Upper lobe of right lung (tissue), 1 donor: ENCODE measurements around the gene XPR1. TPM values are rescaled to one million over a fixed set of nuclear protein-coding genes. Genes with fewer than 3 reads are reported as not detected.

Source experiments
- ATAC-seq: fragments of 200-7000 bp; cut with Tn5 transposase; one replicate; pipeline ENCODE4 v1.9.1; 2020; ENCODE audit warnings: mild to moderate bottlenecking, moderate library complexity
- DNase-seq: peaks from one replicate; pipeline ENCODE4 v3.0.0-alpha.2; 2020
- H3K27ac ChIP-seq: fragments of 200-600 bp; one replicate; pipeline ENCODE4 v1.8.0; 2022
- H3K27me3 ChIP-seq: fragments of 200-600 bp; one replicate; pipeline ENCODE4 v1.8.0; 2022; ENCODE audit warnings: mild to moderate bottlenecking
- H3K36me3 ChIP-seq: fragments of 200-600 bp; one replicate; pipeline ENCODE4 v1.8.0; 2022
- H3K4me1 ChIP-seq: fragments of 200-600 bp; one replicate; pipeline ENCODE4 v1.8.0; 2022
- H3K4me3 ChIP-seq: fragments of 200-600 bp; one replicate; pipeline ENCODE4 v1.8.0; 2022; ENCODE audit warnings: mild to moderate bottlenecking
- H3K9me3 ChIP-seq: fragments of 200-600 bp; one replicate; pipeline ENCODE4 v1.8.0; 2022
- CTCF ChIP-seq: fragments of 200-600 bp; IDR thresholded peaks from one replicate; pipeline ENCODE4 v1.8.0; 2022; ENCODE audit warnings: antibody characterized with exemption
- intact Hi-C: fragments of 100-400 bp; cut with DNase I; formaldehyde crosslinking; loops from one replicate; pipeline ENCODE4 v1.11.0; 2022
- total RNA-seq: library from RNA; stranded (reverse); fragmentation: NEBNext Ultra II Directional; extraction: Animal tissue kit (Norgen Biotek cat#: 25700); gene quantifications from one replicate; pipeline ENCODE4 v1.2.1, GENCODE V29; 2021
- donor health status: DM: no; HTN: yes; CAD: no; lungs with severe emphysema.

XPR1 gene
- total RNA-seq, 1 donor from 2014 or later: 23.5 TPM

GRCh38 chr1:180924939-180925338, 293.1 kb downstream of the XPR1 start:
- peaks cover 10% of the 10 kb centered on the region for H3K4me1 ChIP-seq
- no peaks in the 10 kb centered on the region for H3K27me3 ChIP-seq
- intact Hi-C loops: no loop called here
- no peak overlapping the region for H3K27ac ChIP-seq
- no peak for TF ChIP-seq CTCF
- DNase-seq (no peak), ATAC-seq (no peak)
- H3K9me3 ChIP-seq: no peaks in the 10 kb centered on the region
- no peaks in the 10 kb centered on the region for H3K36me3 ChIP-seq
- no peak overlapping the region for H3K4me3 ChIP-seq

- intact Hi-C loops: no loop called here
- Histone ChIP-seq H3K4me3 (no peak overlapping the region), H3K27me3 (no peaks in the 10 kb centered on the region), H3K36me3 (no peaks in the 10 kb centered on the region), H3K9me3 (no peaks in the 10 kb centered on the region), H3K27ac (peak overlapping the region; percentile 60), H3K4me1 (peaks cover 10% of the 10 kb centered on the region)
- DNase-seq: no peak
- ATAC-seq: no peak
- no peak for TF ChIP-seq CTCF
Observed at GRCh38 chr1:180925471-180926051, 293.7 kb downstream of the XPR1 start.

GRCh38 chr1:180926164-180926981, 294.6 kb downstream of the XPR1 start:
- Histone ChIP-seq H3K4me3 (no peak overlapping the region), H3K4me1 (peaks cover 10% of the 10 kb centered on the region), H3K36me3 (no peaks in the 10 kb centered on the region), H3K9me3 (no peaks in the 10 kb centered on the region), H3K27me3 (no peaks in the 10 kb centered on the region), H3K27ac (peak overlapping the region; percentile 60)
- DNase-seq (no peak), ATAC-seq (peak; percentile 51)
- no peak for TF ChIP-seq CTCF
- intact Hi-C loops: no loop called here

- no peak for TF ChIP-seq CTCF
- no peaks in the 10 kb centered on the region for H3K36me3 ChIP-seq
- peak overlapping the region; percentile 60 for H3K27ac ChIP-seq
- H3K4me3 ChIP-seq: no peak overlapping the region
- peaks cover 10% of the 10 kb centered on the region for H3K4me1 ChIP-seq
- H3K9me3 ChIP-seq: no peaks in the 10 kb centered on the region
- DNase-seq (no peak), ATAC-seq (no peak)
- no peaks in the 10 kb centered on the region for H3K27me3 ChIP-seq
- intact Hi-C loops: no loop called here
Observed at GRCh38 chr1:180927348-180927747, 295.5 kb downstream of the XPR1 start.

- Histone ChIP-seq H3K4me1 (peaks cover 10% of the 10 kb centered on the region), H3K27ac (no peak overlapping the region)
Observed at GRCh38 chr1:180927841-180928240, 296.0 kb downstream of the XPR1 start.

More at GRCh38 chr1:180927841-180928240, 296.0 kb downstream of the XPR1 start:
- intact Hi-C loops: no loop called here
- H3K4me3 ChIP-seq: no peak overlapping the region
- no peak for TF ChIP-seq CTCF
- ATAC-seq: no peak
- H3K36me3 ChIP-seq: no peaks in the 10 kb centered on the region
- no peak for DNase-seq
- no peaks in the 10 kb centered on the region for H3K9me3 ChIP-seq
- no peaks in the 10 kb centered on the region for H3K27me3 ChIP-seq
